K562 (cell line): ENCODE results near the gene SLC2A4. TPM values are rescaled to one million over a fixed set of nuclear protein-coding genes. Genes with fewer than 3 reads are reported as not detected.
A peak's percentile ranks its signal among the peaks of the same experiment; 100 is the strongest.

Experiments used
- BCOR ChIP-seq: fragments of 450-650 bp; IDR thresholded peaks from 2 replicates; pipeline ENCODE4 v1.6.1; 2016
- HDAC6 ChIP-seq: IDR thresholded peaks from 2 replicates; pipeline ENCODE4 v1.6.1; 2012; ENCODE audit warnings: low read depth, mild to moderate bottlenecking, control low read depth, inconsistent platforms, low read length, moderate library complexity
- MEF2D ChIP-seq: conservative IDR thresholded peaks from 2 replicates; pipeline ENCODE4 v1.6.1; 2016; ENCODE audit warnings: low read depth, missing genetic modification characterization, missing compliant biosample characterization
- NR4A1 ChIP-seq, 2 experiments: fragments of 250-450 bp in 1 of 2; fragments of 450-650 bp in 1 of 2; sonication (Bioruptor Pico) in 1 of 2; IDR thresholded peaks; 2 replicates each; pipeline versions ENCODE4 v1.4.0 to v1.6.1; 2016 to 2020; ENCODE audit warnings: mild to moderate bottlenecking in 2 of 2, missing compliant biosample characterization in 1 of 2, missing genetic modification characterization in 1 of 2, moderate library complexity in 1 of 2
- POLR2AphosphoS2 ChIP-seq: IDR thresholded peaks from 2 replicates; pipeline ENCODE4 v1.6.1; 2012; ENCODE audit warnings: low read length, improper control_type of control experiment
- SAFB ChIP-seq: fragments of 200-400 bp; formaldehyde crosslinking; IDR thresholded peaks from 2 replicates; pipeline ENCODE4 v1.6.1; 2017; ENCODE audit warnings: low read depth, low read length, borderline replicate concordance
- YBX1 ChIP-seq: fragments of 450-650 bp; IDR thresholded peaks from 2 replicates; pipeline ENCODE4 v1.7.1; 2016; ENCODE audit warnings: mild to moderate bottlenecking
- ZNF584 ChIP-seq: fragments of 200-800 bp; sonication (Bioruptor generic); IDR thresholded peaks from 2 replicates; pipeline ENCODE4 v1.6.1; 2016; ENCODE audit warnings: low read depth, mild to moderate bottlenecking, missing genetic modification characterization, missing compliant biosample characterization
- polyA plus RNA-seq, 8 experiments: library from polyadenylated mRNA; depleted of rRNA in 4 of 8; stranded (reverse) in 5 of 8; unstranded in 3 of 8; fragments of >200 nt; fragmentation: Nextera tagmentation in 2 of 8; fragmentation: Illumina TruSeq in 1 of 8; extraction: Ambion mirVana in 2 of 8; extraction: Trizol in 1 of 8; gene quantifications; 2 replicates each; pipeline versions ENCODE4 v1.2.1 to v1.2.3, GENCODE V29; 2011 to 2014; ENCODE audit warnings: inconsistent platforms in 1 of 8, missing spikeins in 1 of 8
- total RNA-seq, 7 experiments: library from RNA; depleted of rRNA in 6 of 7; stranded (reverse); fragments of >200 nt in 6 of 7; fragmentation: Illumina TruSeq in 2 of 7; extraction: Trizol in 2 of 7; gene quantifications; 2 replicates each; pipeline versions ENCODE4 v1.2.1 to v1.2.3, GENCODE V29; 2011 to 2021; ENCODE audit warnings: low replicate concordance in 1 of 7
- TF ChIP-seq, protein P1 (sequence below), 3 experiments: IDR thresholded peaks in 2 of 3; conservative IDR thresholded peaks in 1 of 3; 2 replicates each; pipeline ENCODE4 v1.5.1; 2011 to 2012; ENCODE audit warnings: low read length in 3 of 3, mild to moderate bottlenecking in 3 of 3, control low read depth in 2 of 3, improper control_type of control experiment in 1 of 3, inconsistent platforms in 1 of 3, low read depth in 1 of 3, mixed read lengths in 1 of 3, moderate library complexity in 1 of 3; ENCODE audit not compliant: insufficient read depth in 2 of 3
- TF ChIP-seq, protein P2 (sequence below): fragments of 250-450 bp; sonication (Bioruptor Pico); IDR thresholded peaks from 2 replicates; pipeline ENCODE4 v1.4.0; 2020
- TF ChIP-seq, protein P3 (sequence below): sonication (generic); formaldehyde crosslinking; IDR thresholded peaks from 2 replicates; pipeline ENCODE4 v1.8.0; 2022; ENCODE audit warnings: mild to moderate bottlenecking, missing genetic modification reagents
- TF ChIP-seq, protein P4 (sequence below): sonication (generic); formaldehyde crosslinking; IDR thresholded peaks from 2 replicates; pipeline ENCODE4 v1.4.0; 2020; ENCODE audit warnings: mild to moderate bottlenecking, missing genetic modification reagents
- TF ChIP-seq, protein P5 (sequence below): sonication (generic); formaldehyde crosslinking; IDR thresholded peaks from 2 replicates; pipeline ENCODE4 v1.8.0; 2022; ENCODE audit warnings: missing genetic modification reagents, mild to moderate bottlenecking, moderate library complexity, borderline replicate concordance

Gene SLC2A4
- total and polyA plus RNA-seq, 9 of the 15 experiments (the other 6 are each of a cell fraction or from before 2014, with no cell fraction given), result 0.74 to 3.5 (median 1.6) TPM

DNA sequence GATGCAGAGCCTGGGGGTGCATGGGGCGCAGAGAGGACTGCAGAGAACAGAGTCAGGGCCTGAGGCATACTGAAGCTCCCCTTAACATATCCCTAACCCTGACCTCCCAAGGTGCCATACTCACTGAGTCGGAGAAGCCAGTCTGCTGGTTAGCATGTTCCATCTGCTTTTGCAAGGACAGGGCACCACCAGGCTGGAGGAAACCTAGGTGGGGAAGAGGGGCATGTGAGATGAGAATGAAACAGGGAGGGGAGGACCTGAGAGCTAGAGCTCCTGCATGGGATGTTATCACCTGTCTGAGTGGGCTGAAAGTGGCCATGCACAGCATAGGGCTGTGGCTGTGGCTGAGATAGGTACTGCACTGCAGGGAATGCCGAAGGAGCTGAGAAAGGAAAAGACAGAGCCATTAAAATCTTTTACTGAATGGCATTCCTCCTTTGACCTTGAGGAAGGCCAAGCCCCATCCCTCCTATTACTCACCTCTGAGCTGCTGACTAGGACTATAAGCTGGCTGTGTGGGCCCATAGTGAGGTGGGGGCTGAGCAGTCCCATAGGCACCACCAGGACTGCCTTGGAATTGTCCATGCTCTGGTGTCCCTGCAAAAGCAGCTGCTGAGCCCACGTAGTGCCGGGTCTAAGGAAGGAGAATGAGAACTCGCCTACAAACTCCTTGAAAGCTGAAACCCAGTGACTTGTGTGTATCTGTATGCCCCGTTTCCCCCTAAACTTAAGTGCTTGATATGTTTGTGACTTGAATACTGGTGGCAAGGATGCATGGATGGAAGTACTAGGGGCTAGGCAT, 31.8 kb downstream of the SLC2A4 start (continued):
- TF ChIP-seq, protein P1, sequence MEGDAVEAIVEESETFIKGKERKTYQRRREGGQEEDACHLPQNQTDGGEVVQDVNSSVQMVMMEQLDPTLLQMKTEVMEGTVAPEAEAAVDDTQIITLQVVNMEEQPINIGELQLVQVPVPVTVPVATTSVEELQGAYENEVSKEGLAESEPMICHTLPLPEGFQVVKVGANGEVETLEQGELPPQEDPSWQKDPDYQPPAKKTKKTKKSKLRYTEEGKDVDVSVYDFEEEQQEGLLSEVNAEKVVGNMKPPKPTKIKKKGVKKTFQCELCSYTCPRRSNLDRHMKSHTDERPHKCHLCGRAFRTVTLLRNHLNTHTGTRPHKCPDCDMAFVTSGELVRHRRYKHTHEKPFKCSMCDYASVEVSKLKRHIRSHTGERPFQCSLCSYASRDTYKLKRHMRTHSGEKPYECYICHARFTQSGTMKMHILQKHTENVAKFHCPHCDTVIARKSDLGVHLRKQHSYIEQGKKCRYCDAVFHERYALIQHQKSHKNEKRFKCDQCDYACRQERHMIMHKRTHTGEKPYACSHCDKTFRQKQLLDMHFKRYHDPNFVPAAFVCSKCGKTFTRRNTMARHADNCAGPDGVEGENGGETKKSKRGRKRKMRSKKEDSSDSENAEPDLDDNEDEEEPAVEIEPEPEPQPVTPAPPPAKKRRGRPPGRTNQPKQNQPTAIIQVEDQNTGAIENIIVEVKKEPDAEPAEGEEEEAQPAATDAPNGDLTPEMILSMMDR (IDR thresholded peaks at IDR 0.05 in 2 of 3, conservative IDR thresholded peaks at IDR 0.05 in 1 of 3; ENCODE audit: insufficient read depth in 2 of 3, low read depth in 1 of 3, low read length in 3 of 3), result 0 out of 6 replicates have a peak, but pooled peaks of 2 of the 3 experiments have one; percentile 16 to 24
- no peak for TF ChIP-seq HDAC6
- TF ChIP-seq, protein P2, sequence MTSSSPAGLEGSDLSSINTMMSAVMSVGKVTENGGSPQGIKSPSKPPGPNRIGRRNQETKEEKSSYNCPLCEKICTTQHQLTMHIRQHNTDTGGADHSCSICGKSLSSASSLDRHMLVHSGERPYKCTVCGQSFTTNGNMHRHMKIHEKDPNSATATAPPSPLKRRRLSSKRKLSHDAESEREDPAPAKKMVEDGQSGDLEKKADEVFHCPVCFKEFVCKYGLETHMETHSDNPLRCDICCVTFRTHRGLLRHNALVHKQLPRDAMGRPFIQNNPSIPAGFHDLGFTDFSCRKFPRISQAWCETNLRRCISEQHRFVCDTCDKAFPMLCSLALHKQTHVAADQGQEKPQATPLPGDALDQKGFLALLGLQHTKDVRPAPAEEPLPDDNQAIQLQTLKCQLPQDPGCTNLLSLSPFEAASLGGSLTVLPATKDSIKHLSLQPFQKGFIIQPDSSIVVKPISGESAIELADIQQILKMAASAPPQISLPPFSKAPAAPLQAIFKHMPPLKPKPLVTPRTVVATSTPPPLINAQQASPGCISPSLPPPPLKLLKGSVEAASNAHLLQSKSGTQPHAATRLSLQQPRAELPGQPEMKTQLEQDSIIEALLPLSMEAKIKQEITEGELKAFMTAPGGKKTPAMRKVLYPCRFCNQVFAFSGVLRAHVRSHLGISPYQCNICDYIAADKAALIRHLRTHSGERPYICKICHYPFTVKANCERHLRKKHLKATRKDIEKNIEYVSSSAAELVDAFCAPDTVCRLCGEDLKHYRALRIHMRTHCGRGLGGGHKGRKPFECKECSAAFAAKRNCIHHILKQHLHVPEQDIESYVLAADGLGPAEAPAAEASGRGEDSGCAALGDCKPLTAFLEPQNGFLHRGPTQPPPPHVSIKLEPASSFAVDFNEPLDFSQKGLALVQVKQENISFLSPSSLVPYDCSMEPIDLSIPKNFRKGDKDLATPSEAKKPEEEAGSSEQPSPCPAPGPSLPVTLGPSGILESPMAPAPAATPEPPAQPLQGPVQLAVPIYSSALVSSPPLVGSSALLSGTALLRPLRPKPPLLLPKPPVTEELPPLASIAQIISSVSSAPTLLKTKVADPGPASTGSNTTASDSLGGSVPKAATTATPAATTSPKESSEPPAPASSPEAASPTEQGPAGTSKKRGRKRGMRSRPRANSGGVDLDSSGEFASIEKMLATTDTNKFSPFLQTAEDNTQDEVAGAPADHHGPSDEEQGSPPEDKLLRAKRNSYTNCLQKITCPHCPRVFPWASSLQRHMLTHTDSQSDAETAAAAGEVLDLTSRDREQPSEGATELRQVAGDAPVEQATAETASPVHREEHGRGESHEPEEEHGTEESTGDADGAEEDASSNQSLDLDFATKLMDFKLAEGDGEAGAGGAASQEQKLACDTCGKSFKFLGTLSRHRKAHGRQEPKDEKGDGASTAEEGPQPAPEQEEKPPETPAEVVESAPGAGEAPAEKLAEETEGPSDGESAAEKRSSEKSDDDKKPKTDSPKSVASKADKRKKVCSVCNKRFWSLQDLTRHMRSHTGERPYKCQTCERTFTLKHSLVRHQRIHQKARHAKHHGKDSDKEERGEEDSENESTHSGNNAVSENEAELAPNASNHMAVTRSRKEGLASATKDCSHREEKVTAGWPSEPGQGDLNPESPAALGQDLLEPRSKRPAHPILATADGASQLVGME, result no peak
- TF ChIP-seq YBX1, result no peak
- TF ChIP-seq SAFB, result no peak
- no peak for TF ChIP-seq NR4A1 (CRISPR knock-in tag; IDR thresholded peaks at IDR 0.05)
- TF ChIP-seq NR4A1 (tag; IDR thresholded peaks at IDR 0.05), result no peak
- TF ChIP-seq MEF2D (tag), result no peak
- TF ChIP-seq, protein P3, sequence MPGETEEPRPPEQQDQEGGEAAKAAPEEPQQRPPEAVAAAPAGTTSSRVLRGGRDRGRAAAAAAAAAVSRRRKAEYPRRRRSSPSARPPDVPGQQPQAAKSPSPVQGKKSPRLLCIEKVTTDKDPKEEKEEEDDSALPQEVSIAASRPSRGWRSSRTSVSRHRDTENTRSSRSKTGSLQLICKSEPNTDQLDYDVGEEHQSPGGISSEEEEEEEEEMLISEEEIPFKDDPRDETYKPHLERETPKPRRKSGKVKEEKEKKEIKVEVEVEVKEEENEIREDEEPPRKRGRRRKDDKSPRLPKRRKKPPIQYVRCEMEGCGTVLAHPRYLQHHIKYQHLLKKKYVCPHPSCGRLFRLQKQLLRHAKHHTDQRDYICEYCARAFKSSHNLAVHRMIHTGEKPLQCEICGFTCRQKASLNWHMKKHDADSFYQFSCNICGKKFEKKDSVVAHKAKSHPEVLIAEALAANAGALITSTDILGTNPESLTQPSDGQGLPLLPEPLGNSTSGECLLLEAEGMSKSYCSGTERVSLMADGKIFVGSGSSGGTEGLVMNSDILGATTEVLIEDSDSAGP, result no peak
- TF ChIP-seq, protein P4, sequence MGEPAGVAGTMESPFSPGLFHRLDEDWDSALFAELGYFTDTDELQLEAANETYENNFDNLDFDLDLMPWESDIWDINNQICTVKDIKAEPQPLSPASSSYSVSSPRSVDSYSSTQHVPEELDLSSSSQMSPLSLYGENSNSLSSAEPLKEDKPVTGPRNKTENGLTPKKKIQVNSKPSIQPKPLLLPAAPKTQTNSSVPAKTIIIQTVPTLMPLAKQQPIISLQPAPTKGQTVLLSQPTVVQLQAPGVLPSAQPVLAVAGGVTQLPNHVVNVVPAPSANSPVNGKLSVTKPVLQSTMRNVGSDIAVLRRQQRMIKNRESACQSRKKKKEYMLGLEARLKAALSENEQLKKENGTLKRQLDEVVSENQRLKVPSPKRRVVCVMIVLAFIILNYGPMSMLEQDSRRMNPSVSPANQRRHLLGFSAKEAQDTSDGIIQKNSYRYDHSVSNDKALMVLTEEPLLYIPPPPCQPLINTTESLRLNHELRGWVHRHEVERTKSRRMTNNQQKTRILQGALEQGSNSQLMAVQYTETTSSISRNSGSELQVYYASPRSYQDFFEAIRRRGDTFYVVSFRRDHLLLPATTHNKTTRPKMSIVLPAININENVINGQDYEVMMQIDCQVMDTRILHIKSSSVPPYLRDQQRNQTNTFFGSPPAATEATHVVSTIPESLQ, result no peak
- TF ChIP-seq, protein P5, sequence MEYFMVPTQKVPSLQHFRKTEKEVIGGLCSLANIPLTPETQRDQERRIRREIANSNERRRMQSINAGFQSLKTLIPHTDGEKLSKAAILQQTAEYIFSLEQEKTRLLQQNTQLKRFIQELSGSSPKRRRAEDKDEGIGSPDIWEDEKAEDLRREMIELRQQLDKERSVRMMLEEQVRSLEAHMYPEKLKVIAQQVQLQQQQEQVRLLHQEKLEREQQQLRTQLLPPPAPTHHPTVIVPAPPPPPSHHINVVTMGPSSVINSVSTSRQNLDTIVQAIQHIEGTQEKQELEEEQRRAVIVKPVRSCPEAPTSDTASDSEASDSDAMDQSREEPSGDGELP, result no peak
- no peak for TF ChIP-seq BCOR
- TF ChIP-seq ZNF584 (CRISPR knock-in tag), result no peak
- TF ChIP-seq POLR2AphosphoS2, result peak; percentile 73; the same call in 1 of the 2 replicates
